PC-3 (cell line): ENCODE results near the gene CASQ2. TPM values are rescaled to one million over a fixed set of nuclear protein-coding genes. Genes with fewer than 3 reads are reported as not detected.

Experiments
- ATAC-seq: fragments of 200-7000 bp; cut with Tn5 transposase; 2 replicates; pipeline ENCODE4 v1.9.1; 2020; ENCODE audit warnings: mild to moderate bottlenecking, moderate library complexity
- BruUV-seq: library from RNA; stranded (reverse); fragments of 400-500 nt; replicated peaks from 2 replicates; lab custom pipeline; 2021; lab: Mats Ljungman, UMichigan
- CTCF ChIA-PET: fragments of 300-600 bp; sonication (Branson Sonifier 250); formaldehyde crosslinking; loops from one replicate; lab custom pipeline; 2022; ENCODE audit warnings: antibody characterized with exemption; lab: Charles Lee
- POLR2A ChIA-PET: fragments of 300-600 bp; sonication (Branson Sonifier 250); formaldehyde crosslinking; loops from one replicate; lab custom pipeline; 2022; ENCODE audit warnings: antibody characterized with exemption; ENCODE audit not compliant: unreplicated experiment; lab: Charles Lee
- DNase-seq: peaks from one replicate; pipeline ENCODE4 v3.0.0-alpha.2; 2015
- H2AFZ ChIP-seq: fragments of 300-600 bp; sonication (generic); 2 replicates; pipeline ENCODE4 v1.6.0; 2016; ENCODE audit warnings: antibody characterized with exemption, low read length
- H3F3A ChIP-seq: fragments of 300-600 bp; sonication (generic); one replicate; pipeline ENCODE4 v1.6.0; 2017; ENCODE audit warnings: antibody characterized with exemption, low read length, control low read depth, mild to moderate bottlenecking; ENCODE audit not compliant: unreplicated experiment
- H3K27ac ChIP-seq: fragments of 300-600 bp; sonication (generic); 2 replicates; pipeline ENCODE4 v1.5.1; 2016; ENCODE audit warnings: mild to moderate bottlenecking, low read length
- H3K27me3 ChIP-seq: fragments of 300-600 bp; sonication (generic); 2 replicates; pipeline ENCODE4 v1.6.1; 2016; ENCODE audit warnings: low read length, mixed read lengths
- H3K36me3 ChIP-seq: fragments of 300-600 bp; sonication (generic); 2 replicates; pipeline ENCODE4 v1.6.1; 2016; ENCODE audit warnings: low read depth, mixed run types, low read length, mixed read lengths
- H3K4me1 ChIP-seq: fragments of 300-600 bp; sonication (generic); 2 replicates; pipeline ENCODE4 v1.5.1; 2016; ENCODE audit warnings: low read length; ENCODE audit not compliant: insufficient read depth
- H3K4me2 ChIP-seq: fragments of 300-600 bp; sonication (generic); 2 replicates; pipeline ENCODE4 v1.6.0; 2016; ENCODE audit warnings: low read length
- H3K4me3 ChIP-seq: fragments of 300-600 bp; sonication (generic); 2 replicates; pipeline ENCODE4 v1.5.1; 2016; ENCODE audit warnings: mild to moderate bottlenecking, low read length, mixed read lengths
- H3K79me2 ChIP-seq: fragments of 300-600 bp; sonication (generic); 2 replicates; pipeline ENCODE4 v1.6.1; 2017; ENCODE audit warnings: low read length, mixed read lengths
- H3K9ac ChIP-seq: fragments of 300-600 bp; sonication (generic); 2 replicates; pipeline ENCODE4 v1.6.0; 2016; ENCODE audit warnings: mild to moderate bottlenecking, low read length
- H3K9me2 ChIP-seq: fragments of 300-600 bp; sonication (generic); replicated peaks from 2 replicates; pipeline ENCODE4 v1.6.1; 2016; ENCODE audit warnings: mixed run types, low read length, mixed read lengths
- H3K9me3 ChIP-seq: fragments of 300-600 bp; sonication (generic); 2 replicates; pipeline ENCODE4 v1.6.1; 2016; ENCODE audit warnings: low read length, mixed read lengths
- H4K20me1 ChIP-seq: fragments of 300-600 bp; sonication (generic); 2 replicates; pipeline ENCODE4 v1.6.1; 2016; ENCODE audit warnings: low read length, mixed read lengths
- EZH2 ChIP-seq: fragments of 300-600 bp; sonication (generic); IDR thresholded peaks from one replicate; pipeline ENCODE4 v1.6.1; 2017; ENCODE audit warnings: antibody characterized with exemption, mild to moderate bottlenecking, low read length; ENCODE audit not compliant: unreplicated experiment
- EZH2phosphoT487 ChIP-seq: fragments of 300-600 bp; sonication (generic); IDR thresholded peaks from 2 replicates; pipeline ENCODE4 v1.6.1; 2018; ENCODE audit warnings: mild to moderate bottlenecking, antibody characterized with exemption, low read length, borderline replicate concordance
- intact Hi-C: fragments of 100-400 bp; cut with micrococcal nuclease; formaldehyde crosslinking; loops from 2 replicates; pipeline ENCODE4 v1.9.0; 2023
- total RNA-seq: library from RNA; depleted of rRNA; stranded (reverse); fragments of >200 nt; gene quantifications from 2 replicates; pipeline ENCODE4 v1.2.3, GENCODE V29; 2014
- TF ChIP-seq, protein P1 (sequence below): fragments of 300-600 bp; sonication (generic); conservative IDR thresholded peaks from 2 replicates; pipeline ENCODE4 v1.5.1; 2017; ENCODE audit warnings: antibody characterized with exemption, low read depth, mild to moderate bottlenecking, low read length

CASQ2 gene
- total RNA-seq, 1 experiment from 2014 or later: not detected

DNA sequence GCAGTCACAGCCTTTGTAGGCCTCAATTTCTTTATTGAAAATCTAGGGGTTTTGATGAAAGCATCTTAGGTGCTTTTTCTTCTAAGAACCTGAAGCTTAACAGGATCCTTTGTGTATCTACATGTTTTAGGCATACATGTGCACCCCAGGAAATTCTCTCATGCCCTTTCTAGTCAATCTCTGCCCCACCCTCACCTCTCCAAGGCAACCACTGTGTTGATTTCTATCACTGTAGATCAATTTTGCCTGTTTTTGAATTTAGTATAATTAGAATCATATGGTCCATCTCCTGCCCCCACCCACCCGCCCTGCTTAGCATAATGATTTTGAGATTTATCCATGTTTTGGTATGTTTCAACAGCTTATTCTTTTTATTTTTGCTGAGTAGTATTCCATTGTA lies 107.4 kb downstream of the CASQ2 start:
- CTCF ChIA-PET: no interaction called here
- POLR2A ChIA-PET: no interaction called here
- intact Hi-C loops: no loop called here
- no peak overlapping the region for H3K9ac ChIP-seq
- DNase-seq: no peak
- no peaks in the 10 kb centered on the region for H3F3A ChIP-seq
- BruUV-seq: no TSS peak
- H3K36me3 ChIP-seq: peaks cover 60% of the 10 kb centered on the region
- no peaks in the 10 kb centered on the region for H3K9me2 ChIP-seq
- H3K4me1 ChIP-seq: peaks cover 22% of the 10 kb centered on the region
- H3K4me2 ChIP-seq: no peak overlapping the region
- no peak overlapping the region for H3K27ac ChIP-seq
- ATAC-seq: no peak
- H3K27me3 ChIP-seq: no peaks in the 10 kb centered on the region
- no peak overlapping the region for H3K4me3 ChIP-seq
- H3K79me2 ChIP-seq: peaks cover 35% of the 10 kb centered on the region
- 0 out of 2 replicates have a peak, but pooled peaks cover 6% of the 10 kb centered on the region for H4K20me1 ChIP-seq
- TF ChIP-seq EZH2 (no peak), EZH2phosphoT487 (no peak)
- TF ChIP-seq, protein P1, sequence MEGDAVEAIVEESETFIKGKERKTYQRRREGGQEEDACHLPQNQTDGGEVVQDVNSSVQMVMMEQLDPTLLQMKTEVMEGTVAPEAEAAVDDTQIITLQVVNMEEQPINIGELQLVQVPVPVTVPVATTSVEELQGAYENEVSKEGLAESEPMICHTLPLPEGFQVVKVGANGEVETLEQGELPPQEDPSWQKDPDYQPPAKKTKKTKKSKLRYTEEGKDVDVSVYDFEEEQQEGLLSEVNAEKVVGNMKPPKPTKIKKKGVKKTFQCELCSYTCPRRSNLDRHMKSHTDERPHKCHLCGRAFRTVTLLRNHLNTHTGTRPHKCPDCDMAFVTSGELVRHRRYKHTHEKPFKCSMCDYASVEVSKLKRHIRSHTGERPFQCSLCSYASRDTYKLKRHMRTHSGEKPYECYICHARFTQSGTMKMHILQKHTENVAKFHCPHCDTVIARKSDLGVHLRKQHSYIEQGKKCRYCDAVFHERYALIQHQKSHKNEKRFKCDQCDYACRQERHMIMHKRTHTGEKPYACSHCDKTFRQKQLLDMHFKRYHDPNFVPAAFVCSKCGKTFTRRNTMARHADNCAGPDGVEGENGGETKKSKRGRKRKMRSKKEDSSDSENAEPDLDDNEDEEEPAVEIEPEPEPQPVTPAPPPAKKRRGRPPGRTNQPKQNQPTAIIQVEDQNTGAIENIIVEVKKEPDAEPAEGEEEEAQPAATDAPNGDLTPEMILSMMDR: no peak
- H3K9me3 ChIP-seq: no peaks in the 10 kb centered on the region
- H2AFZ ChIP-seq: no peak overlapping the region

DNA sequence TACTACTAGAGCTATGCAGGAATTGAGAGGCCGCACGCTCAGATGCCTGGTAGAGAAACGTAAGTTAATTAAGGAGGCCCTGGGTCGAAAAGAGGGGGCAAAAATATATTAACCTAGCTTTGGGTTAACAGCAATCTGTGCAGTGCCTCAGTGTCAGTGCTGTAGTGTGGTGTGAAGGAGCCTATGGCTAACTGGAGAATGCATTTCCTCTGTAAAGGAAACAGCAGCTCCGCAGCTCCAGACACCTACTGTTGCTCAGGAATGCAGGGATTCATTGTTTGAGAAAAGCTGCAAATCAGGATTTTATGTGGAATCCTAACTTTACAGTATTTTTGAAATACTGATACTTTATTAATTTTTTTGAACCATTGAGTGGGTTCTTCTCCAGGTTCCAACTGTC lies 108.4 kb downstream of the CASQ2 start:
- CTCF ChIA-PET: no interaction called here
- Histone ChIP-seq H3K27ac (no peak overlapping the region), H3K9me3 (no peaks in the 10 kb centered on the region), H3K9ac (no peak overlapping the region), H3K27me3 (no peaks in the 10 kb centered on the region), H3K36me3 (peaks cover 58% of the 10 kb centered on the region), H4K20me1 (0 out of 2 replicates have a peak, but pooled peaks cover 6% of the 10 kb centered on the region), H3F3A (no peaks in the 10 kb centered on the region), H3K4me1 (peaks cover 13% of the 10 kb centered on the region), H2AFZ (no peak overlapping the region), H3K79me2 (peaks cover 37% of the 10 kb centered on the region), H3K9me2 (no peaks in the 10 kb centered on the region), H3K4me2 (no peak overlapping the region), H3K4me3 (no peak overlapping the region)
- no peak for ATAC-seq
- POLR2A ChIA-PET: no interaction called here
- intact Hi-C loops: no loop called here
- no peak for TF ChIP-seq EZH2
- TF ChIP-seq EZH2phosphoT487: no peak
- TF ChIP-seq, protein P1: no peak
- no peak for DNase-seq
- BruUV-seq: no TSS peak

GRCh38 chr1:115658646-115659045 lies 109.9 kb downstream of the CASQ2 start:
- no peak for DNase-seq
- CTCF ChIA-PET: no interaction called here
- Histone ChIP-seq H3K27me3 (no peaks in the 10 kb centered on the region), H3K36me3 (peaks cover 54% of the 10 kb centered on the region), H3K27ac (no peak overlapping the region), H3K9me3 (no peaks in the 10 kb centered on the region), H3K79me2 (peaks cover 44% of the 10 kb centered on the region), H2AFZ (no peak overlapping the region), H4K20me1 (0 out of 2 replicates have a peak, but pooled peaks cover 6% of the 10 kb centered on the region), H3K9ac (no peak overlapping the region), H3K4me1 (no peaks in the 10 kb centered on the region), H3F3A (no peaks in the 10 kb centered on the region), H3K4me2 (no peak overlapping the region), H3K9me2 (no peaks in the 10 kb centered on the region), H3K4me3 (no peak overlapping the region)
- no peak for ATAC-seq
- TF ChIP-seq, protein P1: no peak
- TF ChIP-seq EZH2phosphoT487 (no peak), EZH2 (no peak)
- no TSS peak for BruUV-seq
- intact Hi-C loops: no loop called here
- POLR2A ChIA-PET: no interaction called here
